C4-2B (cell line): ENCODE results near the gene CARD6.

Source experiments
- ZFX ChIP-seq: fragments of 450-650 bp; IDR thresholded peaks from 2 replicates; pipeline ENCODE4 v1.6.1; 2017
- TF ChIP-seq, protein P1 (sequence below): fragments of 450-650 bp; conservative IDR thresholded peaks from 2 replicates; pipeline ENCODE4 v1.5.1; 2017; ENCODE audit warnings: mild to moderate bottlenecking

DNA sequence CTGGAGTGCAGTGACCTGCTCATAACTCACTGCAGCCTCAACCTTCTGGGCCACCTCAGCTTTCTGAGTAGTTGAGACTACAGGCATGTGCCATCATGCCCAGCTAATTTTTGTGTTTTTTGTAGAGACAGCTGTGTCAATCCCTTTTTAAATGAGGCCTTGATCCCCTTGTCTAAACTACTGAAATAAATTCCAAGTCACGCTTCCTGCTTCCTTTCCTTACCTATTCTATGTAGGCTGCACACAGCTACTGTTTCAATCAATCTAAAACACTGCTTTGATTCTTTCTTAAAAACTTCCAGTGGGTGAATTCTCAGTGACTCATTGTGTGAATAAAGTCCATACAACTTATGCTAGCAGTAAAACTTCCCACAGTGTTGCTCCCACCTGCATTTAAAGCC, 65.2 kb downstream of the CARD6 start:
- TF ChIP-seq, protein P1, sequence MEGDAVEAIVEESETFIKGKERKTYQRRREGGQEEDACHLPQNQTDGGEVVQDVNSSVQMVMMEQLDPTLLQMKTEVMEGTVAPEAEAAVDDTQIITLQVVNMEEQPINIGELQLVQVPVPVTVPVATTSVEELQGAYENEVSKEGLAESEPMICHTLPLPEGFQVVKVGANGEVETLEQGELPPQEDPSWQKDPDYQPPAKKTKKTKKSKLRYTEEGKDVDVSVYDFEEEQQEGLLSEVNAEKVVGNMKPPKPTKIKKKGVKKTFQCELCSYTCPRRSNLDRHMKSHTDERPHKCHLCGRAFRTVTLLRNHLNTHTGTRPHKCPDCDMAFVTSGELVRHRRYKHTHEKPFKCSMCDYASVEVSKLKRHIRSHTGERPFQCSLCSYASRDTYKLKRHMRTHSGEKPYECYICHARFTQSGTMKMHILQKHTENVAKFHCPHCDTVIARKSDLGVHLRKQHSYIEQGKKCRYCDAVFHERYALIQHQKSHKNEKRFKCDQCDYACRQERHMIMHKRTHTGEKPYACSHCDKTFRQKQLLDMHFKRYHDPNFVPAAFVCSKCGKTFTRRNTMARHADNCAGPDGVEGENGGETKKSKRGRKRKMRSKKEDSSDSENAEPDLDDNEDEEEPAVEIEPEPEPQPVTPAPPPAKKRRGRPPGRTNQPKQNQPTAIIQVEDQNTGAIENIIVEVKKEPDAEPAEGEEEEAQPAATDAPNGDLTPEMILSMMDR, result no peak
- TF ChIP-seq ZFX, result no peak
